Measurements from ENCODE around the gene C6orf47.

GRCh38 chr6:31669676-31670075 lies 9.1 kb upstream of the C6orf47 start, which contains the start of gene LY6G5B:
- TF ChIP-seq CTCF (IDR thresholded peaks at IDR 0.05 in 4 of 5, conservative IDR thresholded peaks at IDR 0.05 in 1 of 5) (no peak), POLR2A (IDR thresholded peaks at IDR 0.05) (no peak)

Data from gastrocnemius medialis (tissue), 4 donors.